Measurements from ENCODE around the gene PTPN21. TPM values are rescaled to one million over a fixed set of nuclear protein-coding genes. Genes with fewer than 3 reads are reported as not detected.
A peak's percentile ranks its signal among the peaks of the same experiment; 100 is the strongest.

PTPN21 gene
- total and polyA plus RNA-seq, 9 of the 15 experiments (the other 6 are each of a cell fraction or from before 2014, with no cell fraction given), result 0.06 to 1.9 (median 0.94) TPM

DNA sequence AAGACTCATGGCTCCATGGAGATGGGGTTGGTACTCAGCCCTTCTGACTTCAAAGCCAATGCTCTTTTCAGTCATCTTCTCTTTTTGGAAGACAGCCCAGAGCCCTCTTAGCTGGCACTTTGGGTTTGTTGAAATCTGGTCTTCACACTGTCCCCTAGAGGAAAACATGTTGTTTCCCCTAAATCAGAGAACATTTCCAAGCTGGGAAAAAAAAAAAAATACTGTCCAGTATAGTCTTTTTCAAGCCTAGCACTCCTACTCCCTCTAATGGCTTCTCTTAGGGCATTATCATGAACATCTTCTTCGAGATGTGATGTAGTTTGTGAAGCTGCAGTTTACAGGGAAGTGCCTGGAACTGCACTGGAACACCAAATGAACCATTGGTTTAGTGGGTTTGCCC, 5.0 kb upstream of the PTPN21 start:
- Histone ChIP-seq H3K36me3 (ENCODE audit: control insufficient read depth, insufficient read depth, low read length) (peaks cover 7% of the 10 kb centered on the region; the same call in 1 of the 3 replicates), H3K79me2 (ENCODE audit: control insufficient read depth, insufficient read depth, low read length) (peaks cover 19% of the 10 kb centered on the region), H2AFZ (ENCODE audit: low read depth, low read length) (no peak overlapping the region), H3K27me3 (ENCODE audit: control insufficient read depth in 2 of 2, insufficient read depth in 2 of 2, low read length in 2 of 2) (no peaks in the 10 kb centered on the region), H3K9ac (ENCODE audit: insufficient read depth in 1 of 2, low read depth in 2 of 2, low read length in 2 of 2) (no peak overlapping the region), H3K9me1 (ENCODE audit: control insufficient read depth, insufficient read depth, low read length) (no peaks in the 10 kb centered on the region), H4K20me1 (replicated peaks; ENCODE audit: control insufficient read depth, insufficient read depth, low read length) (no peaks in the 10 kb centered on the region), H3K4me2 (ENCODE audit: insufficient read depth, low read length) (no peak overlapping the region), H3K4me1 (replicated peaks in 1 of 2; ENCODE audit: control insufficient read depth in 2 of 2, insufficient read depth in 2 of 2, low read length in 2 of 2) (peaks cover 2 to 6% of the 10 kb centered on the region in 2 experiments; a peak in 4 of 5 replicates), H3K4me3 (no peak overlapping the region), H3K27ac (ENCODE audit: extremely low read depth, low read depth, low read length) (no peak overlapping the region), H3K9me3 (replicated peaks; ENCODE audit: control insufficient read depth, insufficient read depth, low read depth, low read length) (no peaks in the 10 kb centered on the region)
- POLR2A ChIA-PET, result no interaction called here
- no peak for ATAC-seq
- no peak for FAIRE-seq
- DNase-seq (ENCODE audit: extremely low read depth in 1 of 4, low spot score in 3 of 4), result no peak
- CTCF ChIA-PET (ENCODE audit: low intra/inter-chr PET ratio), result interaction anchor here (0.8 kb wide), 1 partner anchor 68 kb away, joined by 4 read pairs; no protein-coding TSS in a partner anchor
- 9% methylated on average over 1 of the region's 1 CpG for WGBS (ENCODE audit: insufficient coverage, low coverage, missing lambda C conversion rate)
- no TSS peak for BruUV-seq (replicated peaks)
- intact Hi-C loops (cut with micrococcal nuclease), result loop anchor here (1.0 to 5.0 kb wide), 4 partner anchors 68 to 538 kb away; no protein-coding TSS in a partner anchor
- in situ Hi-C loops (cut with MboI), result loop anchor here (25.0 kb wide), 1 partner anchor 573 kb away; the partner anchor contains the start of gene GALC
- TF ChIP-seq, protein P1, sequence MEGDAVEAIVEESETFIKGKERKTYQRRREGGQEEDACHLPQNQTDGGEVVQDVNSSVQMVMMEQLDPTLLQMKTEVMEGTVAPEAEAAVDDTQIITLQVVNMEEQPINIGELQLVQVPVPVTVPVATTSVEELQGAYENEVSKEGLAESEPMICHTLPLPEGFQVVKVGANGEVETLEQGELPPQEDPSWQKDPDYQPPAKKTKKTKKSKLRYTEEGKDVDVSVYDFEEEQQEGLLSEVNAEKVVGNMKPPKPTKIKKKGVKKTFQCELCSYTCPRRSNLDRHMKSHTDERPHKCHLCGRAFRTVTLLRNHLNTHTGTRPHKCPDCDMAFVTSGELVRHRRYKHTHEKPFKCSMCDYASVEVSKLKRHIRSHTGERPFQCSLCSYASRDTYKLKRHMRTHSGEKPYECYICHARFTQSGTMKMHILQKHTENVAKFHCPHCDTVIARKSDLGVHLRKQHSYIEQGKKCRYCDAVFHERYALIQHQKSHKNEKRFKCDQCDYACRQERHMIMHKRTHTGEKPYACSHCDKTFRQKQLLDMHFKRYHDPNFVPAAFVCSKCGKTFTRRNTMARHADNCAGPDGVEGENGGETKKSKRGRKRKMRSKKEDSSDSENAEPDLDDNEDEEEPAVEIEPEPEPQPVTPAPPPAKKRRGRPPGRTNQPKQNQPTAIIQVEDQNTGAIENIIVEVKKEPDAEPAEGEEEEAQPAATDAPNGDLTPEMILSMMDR (IDR thresholded peaks at IDR 0.05 in 2 of 3, conservative IDR thresholded peaks at IDR 0.05 in 1 of 3; ENCODE audit: insufficient read depth in 2 of 3, low read depth in 1 of 3, low read length in 3 of 3), result peak; percentile 21 to 46 (median 28); a peak in 3 of 6 replicates
- TF ChIP-seq SPI1 (IDR thresholded peaks at IDR 0.05; ENCODE audit: borderline replicate concordance, low read depth, low read length), result no peak
- no peak for TF ChIP-seq ARID1B (IDR thresholded peaks at IDR 0.05)
- peak; percentile 86 for TF ChIP-seq ZNF384 (IDR thresholded peaks at IDR 0.05; ENCODE audit: low read depth, low read length)
- TF ChIP-seq TCF3 (CRISPR knock-in tag; IDR thresholded peaks at IDR 0.05), result no peak
- no peak for TF ChIP-seq ZNF79 (CRISPR knock-in tag; IDR thresholded peaks at IDR 0.05; ENCODE audit: low read depth)
- no peak for TF ChIP-seq NR2C1 (IDR thresholded peaks at IDR 0.05)
- TF ChIP-seq NR2C1 (tag; IDR thresholded peaks at IDR 0.05), result no peak
- TF ChIP-seq POLR2B (IDR thresholded peaks at IDR 0.05; ENCODE audit: low read depth, partially characterized antibody), result no peak
- TF ChIP-seq, protein P2, sequence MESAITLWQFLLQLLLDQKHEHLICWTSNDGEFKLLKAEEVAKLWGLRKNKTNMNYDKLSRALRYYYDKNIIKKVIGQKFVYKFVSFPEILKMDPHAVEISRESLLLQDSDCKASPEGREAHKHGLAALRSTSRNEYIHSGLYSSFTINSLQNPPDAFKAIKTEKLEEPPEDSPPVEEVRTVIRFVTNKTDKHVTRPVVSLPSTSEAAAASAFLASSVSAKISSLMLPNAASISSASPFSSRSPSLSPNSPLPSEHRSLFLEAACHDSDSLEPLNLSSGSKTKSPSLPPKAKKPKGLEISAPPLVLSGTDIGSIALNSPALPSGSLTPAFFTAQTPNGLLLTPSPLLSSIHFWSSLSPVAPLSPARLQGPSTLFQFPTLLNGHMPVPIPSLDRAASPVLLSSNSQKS (CRISPR knock-in tag; IDR thresholded peaks at IDR 0.05), result no peak
- TF ChIP-seq, protein P3, sequence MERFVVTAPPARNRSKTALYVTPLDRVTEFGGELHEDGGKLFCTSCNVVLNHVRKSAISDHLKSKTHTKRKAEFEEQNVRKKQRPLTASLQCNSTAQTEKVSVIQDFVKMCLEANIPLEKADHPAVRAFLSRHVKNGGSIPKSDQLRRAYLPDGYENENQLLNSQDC (CRISPR knock-in tag; IDR thresholded peaks at IDR 0.05), result no peak
- TF ChIP-seq, protein P4, sequence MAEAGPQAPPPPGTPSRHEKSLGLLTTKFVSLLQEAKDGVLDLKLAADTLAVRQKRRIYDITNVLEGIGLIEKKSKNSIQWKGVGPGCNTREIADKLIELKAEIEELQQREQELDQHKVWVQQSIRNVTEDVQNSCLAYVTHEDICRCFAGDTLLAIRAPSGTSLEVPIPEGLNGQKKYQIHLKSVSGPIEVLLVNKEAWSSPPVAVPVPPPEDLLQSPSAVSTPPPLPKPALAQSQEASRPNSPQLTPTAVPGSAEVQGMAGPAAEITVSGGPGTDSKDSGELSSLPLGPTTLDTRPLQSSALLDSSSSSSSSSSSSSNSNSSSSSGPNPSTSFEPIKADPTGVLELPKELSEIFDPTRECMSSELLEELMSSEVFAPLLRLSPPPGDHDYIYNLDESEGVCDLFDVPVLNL (CRISPR knock-in tag; IDR thresholded peaks at IDR 0.05; ENCODE audit: low read depth), result no peak
- no peak for TF ChIP-seq FOXA3 (CRISPR knock-in tag; conservative IDR thresholded peaks at IDR 0.05 in 1 of 2, IDR thresholded peaks at IDR 0.05 in 1 of 2)
- TF ChIP-seq SNIP1 (IDR thresholded peaks at IDR 0.05; ENCODE audit: low read depth), result no peak
